Left ventricle myocardium inferior (tissue), 1 donor: ENCODE measurements around the gene AJAP1. TPM values are rescaled to one million over a fixed set of nuclear protein-coding genes. Genes with fewer than 3 reads are reported as not detected.

ENCODE experiments used
- DNase-seq: peaks from one replicate; pipeline ENCODE4 v3.0.0-alpha.2; 2020
- H3K27ac ChIP-seq: fragments of 200-600 bp; replicated peaks from 2 replicates; pipeline ENCODE4 v1.8.0; 2021
- H3K27me3 ChIP-seq: fragments of 200-600 bp; 2 replicates; pipeline ENCODE4 v1.8.0; 2021; ENCODE audit warnings: low read depth
- H3K36me3 ChIP-seq: fragments of 200-600 bp; 2 replicates; pipeline ENCODE4 v1.8.0; 2021
- H3K4me1 ChIP-seq: fragments of 200-600 bp; 2 replicates; pipeline ENCODE4 v1.8.0; 2021
- H3K4me3 ChIP-seq: fragments of 200-600 bp; 2 replicates; pipeline ENCODE4 v1.8.0; 2021; ENCODE audit warnings: mild to moderate bottlenecking, moderate library complexity
- H3K9me3 ChIP-seq: fragments of 200-600 bp; replicated peaks from 2 replicates; pipeline ENCODE4 v1.8.0; 2021
- CTCF ChIP-seq: fragments of 200-600 bp; IDR thresholded peaks from 2 replicates; pipeline ENCODE4 v1.8.0; 2021; ENCODE audit warnings: antibody characterized with exemption, mild to moderate bottlenecking, borderline replicate concordance
- intact Hi-C: fragments of 100-400 bp; cut with micrococcal nuclease; formaldehyde crosslinking; loops from one replicate; pipeline ENCODE4 v1.11.0; 2022
- total RNA-seq: library from RNA; stranded (reverse); fragmentation: NEBNext Ultra II Directional; extraction: Animal tissue kit (Norgen Biotek cat#: 25700); gene quantifications from one replicate; pipeline ENCODE4 v1.2.1, GENCODE V29; 2021
- donor health status: DM: no; HTN: yes; CAD: no; lungs with severe emphysema.

Gene AJAP1
- total RNA-seq, 1 donor from 2014 or later: 0.16 TPM

GRCh38 chr1:4657960-4658541, 3.6 kb downstream of the AJAP1 start:
- no peaks in the 10 kb centered on the region for H3K36me3 ChIP-seq

GRCh38 chr1:4658643-4659628, 4.5 kb downstream of the AJAP1 start:
- H3K9me3 ChIP-seq: no peaks in the 10 kb centered on the region
- no peak overlapping the region for H3K4me3 ChIP-seq
- no peak overlapping the region for H3K27ac ChIP-seq
- DNase-seq: no peak
- peaks cover 17% of the 10 kb centered on the region for H3K4me1 ChIP-seq
- TF ChIP-seq CTCF: no peak
- peaks cover 98% of the 10 kb centered on the region for H3K27me3 ChIP-seq
- intact Hi-C loops: no loop called here
- H3K36me3 ChIP-seq: no peaks in the 10 kb centered on the region

More at GRCh38 chr1:4657960-4658541, 3.6 kb downstream of the AJAP1 start:
- intact Hi-C loops: no loop called here
- no peak for DNase-seq
- no peaks in the 10 kb centered on the region for H3K9me3 ChIP-seq
- peaks cover 23% of the 10 kb centered on the region for H3K4me1 ChIP-seq
- peaks cover 98% of the 10 kb centered on the region for H3K27me3 ChIP-seq
- TF ChIP-seq CTCF: no peak
- H3K27ac ChIP-seq: no peak overlapping the region
- no peak overlapping the region for H3K4me3 ChIP-seq

DNA sequence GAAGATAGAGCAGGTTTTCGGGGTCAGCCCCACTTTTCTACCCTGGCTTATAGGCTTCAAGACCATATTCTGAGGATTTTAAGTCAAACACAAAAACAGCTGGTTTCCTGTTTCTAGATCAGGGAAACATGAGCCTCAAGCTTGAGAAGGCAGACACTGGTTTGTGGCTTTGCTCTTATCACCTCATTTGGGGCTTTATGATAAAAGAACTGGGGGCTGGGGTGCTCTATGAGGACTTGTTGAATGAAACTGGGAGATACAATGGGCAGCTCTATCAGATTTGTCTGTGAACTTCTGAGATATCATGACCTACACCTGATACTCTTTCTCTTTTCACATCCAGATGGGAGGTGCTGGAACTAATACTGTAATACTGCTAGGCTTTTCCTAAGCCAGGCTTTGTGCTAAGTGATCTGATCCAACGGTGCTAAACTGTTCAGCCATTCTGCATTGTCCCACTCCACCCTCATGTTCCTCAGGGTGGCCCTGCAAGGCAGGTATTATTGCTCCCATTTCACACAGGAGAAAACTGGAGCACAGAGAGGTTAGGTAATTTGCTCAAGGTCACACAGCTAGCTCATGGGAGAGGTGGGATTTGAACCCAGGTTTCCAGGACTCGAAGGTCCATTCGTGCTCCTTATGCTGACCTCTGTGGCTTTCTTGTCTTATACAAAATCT, 6.6 kb downstream of the AJAP1 start:
- H3K4me3 ChIP-seq: no peak overlapping the region
- H3K9me3 ChIP-seq: no peaks in the 10 kb centered on the region
- intact Hi-C loops: no loop called here
- no peak overlapping the region for H3K27ac ChIP-seq
- DNase-seq: no peak
- no peak for TF ChIP-seq CTCF
- H3K27me3 ChIP-seq: peaks cover 100% of the 10 kb centered on the region
- no peaks in the 10 kb centered on the region for H3K36me3 ChIP-seq
- peaks cover 7% of the 10 kb centered on the region for H3K4me1 ChIP-seq

DNA sequence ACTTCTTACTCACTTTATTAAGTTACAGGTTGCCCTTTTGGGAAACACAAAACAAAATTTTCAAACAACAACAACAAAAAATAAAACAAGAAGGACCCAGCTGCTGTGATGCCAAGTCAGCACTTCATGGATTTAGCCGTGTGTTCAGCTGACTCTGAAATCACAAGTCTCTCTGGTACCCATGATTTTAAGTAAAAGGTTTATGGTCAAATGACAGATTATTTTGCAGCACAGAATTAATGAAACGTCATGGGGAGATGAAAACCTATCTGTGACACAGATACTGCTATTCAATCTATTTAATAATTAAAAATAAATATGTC, 7.1 kb downstream of the AJAP1 start:
- Histone ChIP-seq H3K9me3 (no peaks in the 10 kb centered on the region), H3K36me3 (no peaks in the 10 kb centered on the region), H3K4me1 (peaks cover 2% of the 10 kb centered on the region), H3K27ac (no peak overlapping the region), H3K27me3 (peaks cover 97% of the 10 kb centered on the region), H3K4me3 (no peak overlapping the region)
- DNase-seq: no peak
- TF ChIP-seq CTCF: no peak
- intact Hi-C loops: no loop called here

GRCh38 chr1:4662168-4662567, 7.8 kb downstream of the AJAP1 start:
- Histone ChIP-seq H3K27me3 (peaks cover 95% of the 10 kb centered on the region), H3K27ac (no peak overlapping the region), H3K4me3 (no peak overlapping the region), H3K36me3 (no peaks in the 10 kb centered on the region), H3K9me3 (no peaks in the 10 kb centered on the region), H3K4me1 (no peaks in the 10 kb centered on the region)
- intact Hi-C loops: no loop called here
- TF ChIP-seq CTCF: no peak
- no peak for DNase-seq
